ENCODE measurements around the gene DNMT3B.
"Not testable (repeated sequence)": the region's sequence is repeated elsewhere in the genome, so short reads cannot be mapped to it uniquely, and the experiment has no call there.

The DNMT3B gene

DNA sequence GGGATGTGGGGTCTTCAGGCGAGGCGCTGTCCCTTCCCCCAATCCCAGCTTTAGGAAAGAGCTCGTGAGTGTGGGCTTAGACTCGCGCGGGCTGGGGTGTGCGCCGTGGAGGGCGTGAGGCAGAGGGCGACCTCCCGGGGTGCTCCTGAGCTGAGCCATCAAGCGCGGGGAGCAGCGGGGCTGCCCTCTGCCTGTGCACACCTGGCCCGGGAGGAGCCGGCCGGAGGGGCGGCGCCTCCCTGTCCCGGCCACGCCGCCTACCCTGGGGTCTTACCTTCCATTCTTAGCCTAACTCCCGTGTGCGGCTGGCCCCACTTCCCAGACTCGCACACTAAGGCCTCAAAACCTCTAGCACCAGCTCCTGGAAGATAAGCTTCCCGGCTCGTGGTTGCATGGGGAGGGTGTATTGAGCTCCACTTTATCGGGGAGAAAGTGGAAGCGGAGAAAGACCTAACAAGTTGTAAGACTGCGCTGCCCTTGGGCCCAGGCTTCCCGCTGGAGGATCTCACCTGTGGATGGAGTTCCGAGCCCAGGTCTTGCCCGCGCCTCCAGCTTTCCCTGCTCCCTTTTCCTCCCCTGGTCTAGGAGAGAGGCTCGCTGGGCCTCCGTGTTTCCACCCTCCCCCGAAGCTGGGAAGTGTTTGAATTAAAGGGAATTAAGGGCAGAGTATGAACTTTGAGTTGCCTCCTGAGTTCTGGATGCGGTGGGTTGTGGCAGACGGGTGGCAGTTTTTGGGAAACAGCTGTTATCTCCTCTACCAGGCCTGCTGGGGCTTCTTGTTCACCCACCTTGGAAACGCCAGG is 1.2 kb downstream of the DNMT3B start:
- no peak for DNase-seq

DNA sequence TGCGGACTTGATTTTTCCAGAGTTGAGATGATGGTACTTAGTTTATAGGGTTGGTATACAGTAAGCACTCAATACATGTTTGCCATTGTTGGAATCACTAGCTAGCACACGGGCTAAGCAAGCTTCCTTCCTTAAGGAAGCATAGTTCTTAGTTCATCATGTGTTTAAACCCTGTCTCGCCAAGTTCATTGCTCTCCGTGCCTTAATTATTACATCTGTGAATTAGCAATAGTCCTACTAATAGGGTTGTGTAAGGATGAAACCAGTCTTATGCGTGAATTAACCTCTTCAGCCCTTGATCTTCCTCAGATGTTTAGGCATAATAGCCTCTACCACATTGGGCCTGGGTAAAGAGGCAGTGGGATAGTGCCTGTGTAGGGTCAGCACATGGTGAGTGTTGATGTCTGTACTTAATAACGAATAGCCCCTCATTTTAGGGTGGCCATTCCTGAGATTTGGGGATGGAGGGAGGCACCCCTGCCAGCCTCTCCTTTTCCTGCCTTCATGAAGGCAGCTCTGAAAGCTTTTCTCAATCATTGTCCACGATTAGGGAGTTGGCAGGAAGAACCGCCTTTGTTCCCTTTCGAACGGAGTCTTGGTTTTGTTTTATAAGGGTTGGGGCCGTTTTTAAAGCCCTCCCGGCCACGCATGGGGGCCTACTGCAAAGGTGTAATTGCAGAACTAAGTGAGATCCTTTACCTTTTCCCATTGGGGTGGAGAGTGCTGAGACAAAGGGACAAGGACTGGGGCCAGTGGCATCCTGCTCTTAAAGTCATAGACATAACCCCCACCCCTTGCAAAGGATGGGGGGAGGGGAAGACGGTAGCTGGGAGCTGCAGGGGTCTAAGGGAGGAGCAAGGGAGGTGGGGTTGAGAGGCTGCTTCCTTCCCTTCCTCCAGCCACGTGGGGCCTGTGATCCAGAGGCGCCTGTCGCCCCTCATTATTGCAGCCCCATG is 2.1 kb downstream of the DNMT3B start:
- DNase-seq: no peak

DNA sequence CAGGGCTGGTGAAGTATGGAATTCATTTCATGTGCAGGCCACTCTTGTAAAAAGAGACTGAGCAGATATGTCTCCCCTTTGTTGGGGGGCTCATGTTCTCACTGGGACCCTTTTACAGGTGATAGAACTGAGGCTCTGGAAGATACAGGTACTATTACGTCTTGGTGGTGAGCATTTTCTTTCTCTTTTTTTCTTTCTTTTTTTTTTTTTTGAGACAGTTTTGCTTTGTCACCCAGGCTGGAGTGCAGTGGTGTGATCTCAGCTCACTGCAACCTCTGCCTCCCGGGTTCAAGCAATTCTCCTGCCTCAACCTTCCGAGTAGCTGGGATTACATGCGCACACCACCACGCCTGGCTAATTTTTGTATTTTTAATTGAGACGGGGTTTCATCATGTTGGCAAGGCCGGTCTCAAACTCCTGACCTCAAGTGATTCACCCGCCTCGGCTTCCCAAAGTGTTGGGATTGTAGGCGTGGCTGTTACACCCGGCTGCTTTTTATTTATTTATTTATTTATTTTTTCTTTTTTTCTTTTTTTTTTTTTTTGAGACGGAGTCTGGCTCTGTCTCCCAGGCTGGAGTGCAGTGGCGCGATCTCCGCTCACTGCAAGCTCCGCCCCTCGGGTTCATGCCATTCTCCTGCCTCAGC is 3.2 kb downstream of the DNMT3B start:
- DNase-seq: not testable (repeated sequence)

DNA sequence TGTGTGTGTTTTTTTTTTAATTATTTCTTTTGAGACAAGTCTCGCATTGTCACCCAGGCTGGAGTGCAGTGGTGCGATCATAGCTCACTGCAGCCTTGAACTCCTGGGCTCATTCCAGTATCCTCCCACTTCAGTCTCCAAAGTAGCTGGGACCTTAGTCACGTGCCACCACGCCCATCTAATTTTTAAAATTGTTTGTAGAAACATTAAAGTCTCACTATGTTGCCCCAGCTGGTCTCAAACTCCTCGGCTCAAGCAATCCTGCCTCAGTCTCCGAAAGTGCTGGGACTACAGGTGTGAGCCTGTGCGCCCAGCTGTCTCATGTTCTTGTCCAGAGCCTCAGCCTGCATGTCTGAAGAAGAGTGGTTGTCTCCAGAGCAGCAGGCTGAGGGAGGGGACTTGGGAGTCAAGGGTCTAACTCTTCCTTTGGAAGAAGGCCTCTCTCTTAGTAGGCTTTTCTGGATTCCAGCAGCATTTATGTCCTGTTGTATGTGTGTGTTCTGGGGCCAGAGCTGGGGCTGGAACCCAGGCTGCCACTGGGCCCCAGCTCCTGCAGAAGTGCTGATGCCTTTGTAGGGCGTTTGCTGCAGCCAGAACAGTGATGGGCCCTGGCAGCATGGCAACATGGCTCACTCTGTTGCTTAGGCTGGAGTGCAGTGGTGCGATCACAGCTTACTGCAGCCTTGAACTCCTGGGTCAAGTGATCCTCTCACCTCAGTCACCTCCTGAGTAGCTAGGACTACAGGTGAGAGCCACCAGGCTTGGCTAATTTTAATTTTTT is 5.4 kb downstream of the DNMT3B start:
- DNase-seq: no peak

DNA sequence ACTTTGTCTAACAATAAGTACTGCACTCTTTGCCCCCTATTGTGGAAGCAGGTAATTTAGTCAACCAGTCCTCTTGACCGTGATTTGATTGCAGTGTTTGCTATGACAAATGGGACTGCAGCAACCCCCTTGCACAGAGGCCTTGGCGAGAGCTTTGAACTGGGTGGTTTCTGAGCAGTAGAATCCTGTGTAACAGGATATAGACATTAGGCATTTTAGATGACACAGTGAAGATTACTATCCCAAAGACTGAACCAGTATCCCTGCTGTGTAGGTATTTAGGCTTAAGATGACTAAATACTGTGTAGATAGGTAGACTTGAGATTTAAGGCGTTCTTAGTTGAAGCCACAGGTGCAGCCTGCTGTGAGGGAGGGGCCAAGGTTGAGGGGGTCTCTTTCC is 9.9 kb downstream of the DNMT3B start:
- no peak for DNase-seq

DNA sequence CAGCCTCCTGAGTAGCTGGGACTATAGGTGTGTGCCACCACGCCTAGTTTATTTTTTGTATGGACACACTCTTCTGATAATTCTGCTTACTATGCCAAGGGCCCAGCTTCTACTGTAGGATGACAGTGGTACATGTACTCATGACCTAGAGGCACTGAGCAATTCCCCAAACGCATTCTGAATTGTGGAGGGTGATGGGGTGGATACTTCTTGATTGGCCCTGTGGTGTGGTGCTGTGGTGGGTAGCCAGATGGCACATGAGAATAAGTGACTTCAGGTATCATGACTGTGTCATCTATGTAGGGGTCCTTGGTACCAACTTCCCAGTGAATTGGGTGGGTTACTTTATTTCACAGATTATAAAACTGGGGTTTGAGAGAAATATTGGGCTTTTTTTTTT is 11.0 kb downstream of the DNMT3B start:
- no peak for DNase-seq

DNA sequence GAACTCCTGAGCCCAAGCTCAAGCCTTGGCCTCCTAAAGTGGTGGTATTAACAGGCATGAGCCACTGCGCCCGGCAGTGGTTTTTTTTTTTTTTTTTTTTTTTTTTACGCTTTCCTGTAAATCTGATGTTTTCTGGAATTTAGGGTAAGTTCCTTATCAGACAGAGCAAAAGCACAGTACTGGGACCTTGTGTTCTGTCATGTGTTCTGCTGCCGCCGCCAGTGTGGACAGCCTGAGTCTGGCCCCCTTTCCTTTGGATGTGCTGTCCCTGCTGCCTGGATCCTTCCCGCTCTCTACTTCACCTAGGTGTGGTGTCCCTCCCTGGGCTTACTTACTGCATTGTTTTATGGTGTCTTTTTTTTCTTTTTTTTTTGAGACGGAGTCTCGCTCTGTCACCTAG is 11.7 kb downstream of the DNMT3B start:
- no peak for DNase-seq

DNA sequence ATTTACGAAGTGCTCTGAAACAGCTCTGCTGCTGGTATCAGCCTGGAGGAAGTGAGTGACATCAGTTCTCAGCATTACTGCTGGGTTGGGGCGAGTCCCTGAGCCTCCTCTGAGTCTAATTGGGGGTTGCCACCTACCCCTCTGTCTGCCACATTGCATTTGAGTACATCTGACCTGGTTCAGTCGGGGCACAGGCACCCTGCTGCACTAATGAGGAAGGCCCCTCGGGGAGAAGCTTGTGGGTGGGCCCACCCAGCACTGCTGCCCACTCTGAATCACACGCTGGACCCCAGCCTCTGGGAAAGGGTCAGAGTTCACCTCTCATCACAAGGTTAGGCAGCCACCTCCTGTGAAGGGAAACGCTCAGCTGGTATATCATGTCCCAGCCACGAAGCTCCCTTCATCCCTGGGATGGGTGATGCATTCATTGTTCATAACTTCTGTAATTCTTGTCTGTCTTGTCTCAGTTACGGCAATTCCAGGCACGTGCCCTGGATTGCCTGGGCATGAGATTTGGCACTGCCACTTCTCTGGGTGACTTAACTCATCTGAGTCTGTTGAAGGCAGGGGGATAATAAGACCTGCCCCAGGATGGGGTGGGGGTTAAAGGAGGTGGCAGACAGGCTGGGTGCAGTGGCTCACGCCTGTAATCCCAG is 13.3 kb downstream of the DNMT3B start:
- DNase-seq: no peak

DNA sequence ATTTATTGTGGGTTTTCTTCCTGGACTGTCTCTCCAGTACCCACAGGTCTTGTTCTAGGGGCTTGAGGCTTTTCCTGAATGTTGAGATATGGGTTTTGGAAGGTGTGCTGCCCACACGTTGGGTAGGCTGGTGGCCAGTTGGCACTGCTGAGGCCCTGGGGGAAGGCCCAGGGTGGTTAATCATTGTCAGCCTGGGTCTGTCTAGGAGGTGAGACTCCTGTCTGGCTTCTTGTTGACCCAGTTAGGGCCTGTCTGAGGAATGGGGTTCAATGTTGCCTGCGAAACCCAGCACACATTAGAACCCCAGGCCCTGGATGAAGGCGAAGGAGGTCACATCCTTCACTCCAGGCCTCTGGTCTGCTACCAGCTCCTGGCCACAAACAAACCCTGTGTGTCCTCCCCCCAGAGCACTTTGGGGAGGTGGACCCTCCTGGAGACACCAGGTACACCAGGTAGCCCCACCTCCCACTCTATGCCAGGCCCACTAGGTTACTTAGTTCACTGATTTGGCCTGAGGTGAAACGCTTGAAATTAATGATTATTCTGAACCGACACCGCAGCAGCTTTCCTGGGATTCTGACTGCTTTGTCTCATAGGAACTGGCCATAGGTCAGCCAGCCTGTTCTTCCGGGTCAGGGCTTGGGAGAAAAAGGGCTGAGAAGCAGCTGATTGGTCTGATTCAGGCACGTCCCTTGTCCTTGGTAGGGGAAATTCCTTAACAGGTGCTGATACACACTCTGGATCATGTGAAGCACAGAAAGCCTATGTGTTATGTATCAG is 15.2 kb downstream of the DNMT3B start:
- DNase-seq: no peak

DNA sequence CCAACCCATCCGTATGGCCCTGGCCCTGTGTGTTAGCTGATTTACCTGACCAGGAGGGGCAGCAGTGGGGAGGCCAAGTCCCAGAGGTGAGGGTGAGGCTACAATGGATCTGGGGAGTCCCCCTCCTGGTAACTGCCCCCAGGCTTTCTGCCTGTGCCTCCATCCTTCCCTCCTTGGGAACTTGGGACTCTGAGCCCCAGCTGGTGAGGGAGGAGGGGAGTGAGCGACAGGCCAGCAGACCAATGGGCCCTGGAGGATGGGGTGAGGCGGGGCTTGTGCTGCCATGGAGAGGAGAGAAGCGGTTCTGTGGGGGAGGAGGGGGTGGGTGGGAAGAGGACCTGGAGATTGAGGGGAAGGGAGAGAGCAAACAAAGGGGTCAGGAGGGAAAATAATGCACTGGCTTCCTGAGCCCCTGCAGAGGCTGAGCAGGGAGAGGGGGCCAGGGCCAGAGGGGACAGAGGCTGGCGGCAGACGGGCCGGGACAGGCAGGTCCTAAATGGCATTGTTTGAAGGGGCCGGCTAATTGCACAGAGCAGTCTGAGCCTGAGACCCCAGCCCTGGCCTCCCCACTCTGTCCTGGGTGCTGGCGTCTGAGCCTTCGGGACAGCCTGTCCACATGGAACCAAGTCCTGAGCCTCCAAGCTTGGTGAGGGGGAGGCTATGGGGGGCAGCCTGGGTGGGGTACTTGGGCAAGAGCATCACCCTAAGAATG is 17.5 kb downstream of the DNMT3B start:
- no peak for DNase-seq

DNA sequence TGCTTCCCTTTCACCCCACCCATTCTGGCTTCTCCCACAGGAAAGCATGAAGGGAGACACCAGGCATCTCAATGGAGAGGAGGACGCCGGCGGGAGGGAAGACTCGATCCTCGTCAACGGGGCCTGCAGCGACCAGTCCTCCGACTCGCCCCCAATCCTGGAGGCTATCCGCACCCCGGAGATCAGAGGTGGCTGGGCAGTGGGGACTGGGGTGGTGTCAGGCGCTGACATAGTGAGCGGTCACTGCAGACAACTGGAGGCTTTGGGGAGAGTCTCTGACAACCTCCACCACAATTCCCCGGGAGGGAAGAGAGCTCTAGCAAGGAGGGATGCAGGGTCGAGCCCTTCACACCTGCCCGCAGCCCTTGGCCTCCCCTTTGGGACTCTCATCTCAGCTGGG is 18.1 kb downstream of the DNMT3B start:
- no peak for DNase-seq

DNA sequence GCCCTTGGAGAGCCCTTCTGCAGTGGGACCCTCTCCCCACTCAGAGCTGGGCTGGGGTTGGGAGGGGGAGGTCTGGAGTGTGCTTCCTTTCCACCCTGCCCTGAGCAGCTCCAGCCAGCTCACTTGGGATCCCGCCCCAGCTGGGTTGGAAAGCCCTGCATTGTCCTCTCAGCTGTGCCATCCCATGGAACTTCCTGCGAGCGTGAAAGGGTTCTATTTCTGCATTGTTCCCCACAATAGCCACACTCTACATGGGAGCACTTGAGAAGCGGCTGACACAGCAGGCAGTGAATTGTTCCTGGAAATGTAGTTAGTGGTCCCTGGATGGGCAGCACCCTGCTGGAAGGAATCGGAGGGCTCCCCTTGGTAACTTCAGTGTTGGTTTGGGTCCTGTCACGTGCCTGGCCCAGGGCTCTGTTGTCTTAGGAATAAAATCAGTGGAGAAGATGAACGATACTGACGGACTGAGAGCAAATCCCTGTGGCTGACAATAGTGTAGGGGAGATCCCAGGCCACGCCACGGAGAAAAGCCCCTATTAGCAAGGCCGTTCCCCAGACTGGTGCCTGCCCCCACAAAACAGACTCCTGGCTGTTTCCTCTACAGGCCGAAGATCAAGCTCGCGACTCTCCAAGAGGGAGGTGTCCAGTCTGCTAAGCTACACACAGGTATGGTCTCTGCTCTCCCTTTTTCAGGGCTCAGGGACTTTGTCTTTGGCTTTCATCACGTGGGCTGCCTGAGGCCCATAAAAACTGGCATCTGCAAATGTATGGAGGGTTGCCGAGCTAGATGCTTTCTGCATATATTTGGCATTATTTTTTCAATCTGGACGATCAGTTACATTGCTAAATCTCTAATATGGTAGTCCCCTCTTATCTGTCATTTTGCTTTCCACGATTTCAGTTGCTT is 18.8 kb downstream of the DNMT3B start:
- no peak for DNase-seq

DNA sequence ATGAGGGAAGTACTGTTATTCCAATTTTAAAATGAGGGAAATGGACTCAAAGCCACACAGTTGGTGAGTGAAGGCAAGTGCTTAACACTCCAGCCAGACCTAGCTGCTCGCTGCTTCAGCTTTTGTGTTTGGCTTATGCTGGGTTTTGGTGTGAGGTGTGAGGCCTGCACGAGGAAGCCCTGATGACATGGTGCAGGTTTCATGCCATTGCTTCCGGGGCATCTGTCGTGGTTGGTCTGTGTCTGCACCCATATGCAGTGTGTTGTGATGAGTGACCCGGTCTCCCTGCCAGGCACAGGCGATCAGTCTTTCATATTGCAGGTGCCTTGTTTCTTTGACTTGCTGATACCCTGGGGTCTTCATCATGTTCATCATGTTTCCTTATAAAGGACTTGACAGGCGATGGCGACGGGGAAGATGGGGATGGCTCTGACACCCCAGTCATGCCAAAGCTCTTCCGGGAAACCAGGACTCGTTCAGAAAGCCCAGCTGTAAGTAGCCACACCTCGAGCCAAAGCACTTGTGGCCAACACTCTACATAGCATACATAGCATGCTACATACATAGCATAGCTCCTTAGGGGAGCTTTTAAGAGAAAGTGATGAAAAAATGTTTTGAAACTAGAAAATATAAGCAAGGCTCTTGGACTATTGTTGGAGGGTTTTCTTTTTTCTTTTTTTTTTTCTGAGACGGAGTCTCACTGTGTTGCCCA is 22.3 kb downstream of the DNMT3B start:
- no peak for DNase-seq

DNA sequence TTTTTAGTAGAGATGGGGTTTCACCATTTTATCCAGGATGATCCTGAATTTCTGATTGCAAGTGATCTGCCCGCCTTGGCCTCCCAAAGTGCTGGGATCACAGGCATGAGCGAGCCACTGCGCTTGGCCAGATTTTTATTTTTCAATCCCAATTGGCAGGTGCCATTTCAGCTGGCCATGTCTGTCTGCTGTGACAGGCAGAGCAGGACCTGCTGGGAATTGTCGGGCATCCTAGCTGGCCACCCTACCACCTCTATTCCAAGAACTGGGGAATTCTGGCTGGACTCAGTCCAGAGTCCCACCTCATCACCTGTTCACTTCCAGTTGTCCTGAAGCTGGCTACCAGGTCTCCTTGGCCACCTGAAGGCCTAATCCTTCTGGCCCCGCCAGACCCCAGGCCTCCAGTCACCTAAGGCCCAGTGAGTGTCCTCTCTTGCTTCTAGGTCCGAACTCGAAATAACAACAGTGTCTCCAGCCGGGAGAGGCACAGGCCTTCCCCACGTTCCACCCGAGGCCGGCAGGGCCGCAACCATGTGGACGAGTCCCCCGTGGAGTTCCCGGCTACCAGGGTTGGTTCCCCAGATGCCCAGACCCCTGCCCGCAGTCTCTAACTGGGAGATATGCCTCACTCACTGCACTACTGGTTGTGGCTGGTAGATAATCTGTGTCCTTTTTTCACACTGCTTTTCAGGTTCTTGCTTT is 24.0 kb downstream of the DNMT3B start:
- DNase-seq: no peak

DNA sequence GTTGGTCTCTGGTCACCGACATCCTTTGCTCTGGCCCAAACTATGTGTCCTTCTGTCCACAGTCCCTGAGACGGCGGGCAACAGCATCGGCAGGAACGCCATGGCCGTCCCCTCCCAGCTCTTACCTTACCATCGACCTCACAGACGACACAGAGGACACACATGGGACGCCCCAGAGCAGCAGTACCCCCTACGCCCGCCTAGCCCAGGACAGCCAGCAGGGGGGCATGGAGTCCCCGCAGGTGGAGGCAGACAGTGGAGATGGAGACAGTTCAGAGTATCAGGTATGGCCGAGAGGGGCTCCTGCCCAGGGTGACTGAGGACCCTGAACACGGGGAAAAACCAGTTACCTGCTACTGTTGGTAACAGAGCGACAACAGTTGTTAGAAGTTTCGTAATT is 25.0 kb downstream of the DNMT3B start:
- DNase-seq: no peak

DNA sequence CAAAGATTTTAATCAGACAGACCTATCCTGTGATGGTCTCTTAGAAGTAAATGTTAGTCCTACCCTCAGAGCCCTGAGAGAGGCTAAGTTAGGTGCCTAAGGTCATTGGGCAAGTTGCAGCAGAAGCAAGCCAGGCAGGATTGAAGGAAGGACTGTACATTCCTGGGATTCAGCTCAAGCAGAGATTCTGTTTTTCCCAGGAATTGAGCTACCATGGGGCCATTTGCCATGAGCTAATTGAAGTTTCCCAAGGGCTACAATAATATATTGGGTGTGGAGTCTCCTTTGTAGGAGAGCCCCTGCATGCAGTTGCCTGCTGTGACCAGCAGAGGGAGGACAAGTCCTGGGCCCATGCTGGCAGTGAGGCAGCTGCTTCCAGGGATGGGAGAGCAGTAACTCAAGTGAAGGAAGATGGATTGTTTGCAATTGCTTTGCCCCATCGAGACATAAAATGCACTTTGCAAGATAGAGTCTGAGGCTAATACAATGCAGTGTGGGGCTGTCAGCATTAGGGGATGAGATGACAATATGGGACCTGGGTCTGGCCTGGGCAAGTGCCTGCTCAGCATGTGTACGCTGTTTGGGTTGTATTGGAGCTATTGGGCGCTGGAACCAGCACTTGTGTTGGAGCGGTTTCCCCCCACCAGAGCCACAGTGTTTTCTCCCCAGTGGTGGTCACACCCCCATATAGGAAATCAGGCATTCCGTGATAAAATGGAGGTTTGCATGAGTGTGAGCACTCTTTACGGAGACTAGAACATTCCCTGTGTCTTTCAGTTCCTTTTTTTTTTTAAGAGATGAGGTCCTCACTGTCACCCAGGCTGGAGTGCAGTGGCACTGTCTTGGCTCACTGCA is 27.9 kb downstream of the DNMT3B start:
- peak; percentile 61 for DNase-seq

DNA sequence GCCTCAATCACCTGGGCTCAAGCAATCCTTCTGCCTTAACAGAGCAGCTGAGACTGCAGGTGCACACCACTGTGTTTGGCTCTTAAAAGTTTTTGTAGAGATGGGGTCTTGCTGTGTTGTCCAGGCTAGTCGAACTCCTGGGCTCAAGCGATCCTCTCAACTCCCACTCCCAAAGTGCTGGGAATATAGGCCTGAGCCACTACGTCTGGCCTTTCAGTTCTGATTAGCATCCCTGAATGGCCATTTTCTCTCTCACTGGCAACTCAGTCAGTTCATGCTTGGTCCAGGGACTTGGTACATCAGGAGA is 28.5 kb downstream of the DNMT3B start:
- no peak for DNase-seq
